ENCODE results near the gene SMIM41.

The SMIM41 gene

GRCh38 chr12:52063082-52063924 is 16.2 kb upstream of the SMIM41 start:
- no peak for DNase-seq (ENCODE audit: low read depth)

- no peak for DNase-seq (ENCODE audit: low read depth)
These were observed 15.4 kb upstream of the SMIM41 start for GRCh38 chr12:52063981-52064649.

DNA sequence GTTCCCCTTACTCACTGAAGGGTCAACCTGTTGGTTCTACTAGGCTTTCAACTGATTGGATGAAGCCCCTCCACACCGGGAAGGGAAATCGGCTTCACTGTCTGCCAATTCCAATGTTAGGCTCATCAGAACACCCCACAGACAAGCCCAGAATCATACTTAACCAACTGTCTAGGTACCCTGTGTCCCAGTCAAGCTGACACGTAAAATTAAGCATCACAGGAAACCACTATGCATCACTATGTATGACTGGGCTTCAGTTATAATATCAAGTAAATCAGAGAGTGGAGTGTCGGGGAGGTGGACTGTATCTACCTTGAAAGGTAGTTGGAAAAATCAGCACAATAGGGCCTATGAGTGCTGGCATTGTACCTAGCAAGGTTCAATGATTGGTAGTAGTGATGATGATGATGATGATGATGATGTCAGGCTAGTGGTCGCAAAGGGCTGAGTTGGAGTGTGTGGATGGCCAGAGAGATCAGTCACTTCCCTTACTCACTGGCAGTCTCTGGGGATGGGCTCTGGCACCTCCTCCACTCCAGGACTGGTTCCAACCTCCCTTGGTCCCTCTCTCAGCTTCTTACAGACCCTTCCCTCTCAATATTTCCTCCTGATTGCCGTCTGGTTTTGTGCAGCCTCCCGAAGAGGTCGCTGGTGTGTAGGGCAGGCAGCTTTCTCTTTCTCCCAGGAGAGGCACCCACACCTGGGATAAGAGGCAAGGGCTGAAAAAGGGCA is 13.0 kb upstream of the SMIM41 start:
- DNase-seq (ENCODE audit: low read depth), result no peak

DNA sequence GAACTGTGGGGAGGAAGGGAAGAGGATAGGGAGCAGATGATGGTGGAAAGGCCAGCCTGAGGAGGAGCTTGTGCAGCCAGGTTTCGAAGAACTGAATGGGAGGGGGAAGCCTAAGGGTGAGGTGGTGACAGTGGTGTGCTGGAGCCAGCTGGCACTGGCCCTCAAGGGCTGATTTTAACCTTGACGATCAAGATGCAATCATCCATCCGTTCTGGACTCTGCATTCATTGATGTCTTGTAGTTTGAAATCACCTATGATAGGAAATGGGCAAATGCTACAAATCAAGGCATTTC is 12.5 kb upstream of the SMIM41 start:
- no peak for DNase-seq (ENCODE audit: low read depth)

DNA sequence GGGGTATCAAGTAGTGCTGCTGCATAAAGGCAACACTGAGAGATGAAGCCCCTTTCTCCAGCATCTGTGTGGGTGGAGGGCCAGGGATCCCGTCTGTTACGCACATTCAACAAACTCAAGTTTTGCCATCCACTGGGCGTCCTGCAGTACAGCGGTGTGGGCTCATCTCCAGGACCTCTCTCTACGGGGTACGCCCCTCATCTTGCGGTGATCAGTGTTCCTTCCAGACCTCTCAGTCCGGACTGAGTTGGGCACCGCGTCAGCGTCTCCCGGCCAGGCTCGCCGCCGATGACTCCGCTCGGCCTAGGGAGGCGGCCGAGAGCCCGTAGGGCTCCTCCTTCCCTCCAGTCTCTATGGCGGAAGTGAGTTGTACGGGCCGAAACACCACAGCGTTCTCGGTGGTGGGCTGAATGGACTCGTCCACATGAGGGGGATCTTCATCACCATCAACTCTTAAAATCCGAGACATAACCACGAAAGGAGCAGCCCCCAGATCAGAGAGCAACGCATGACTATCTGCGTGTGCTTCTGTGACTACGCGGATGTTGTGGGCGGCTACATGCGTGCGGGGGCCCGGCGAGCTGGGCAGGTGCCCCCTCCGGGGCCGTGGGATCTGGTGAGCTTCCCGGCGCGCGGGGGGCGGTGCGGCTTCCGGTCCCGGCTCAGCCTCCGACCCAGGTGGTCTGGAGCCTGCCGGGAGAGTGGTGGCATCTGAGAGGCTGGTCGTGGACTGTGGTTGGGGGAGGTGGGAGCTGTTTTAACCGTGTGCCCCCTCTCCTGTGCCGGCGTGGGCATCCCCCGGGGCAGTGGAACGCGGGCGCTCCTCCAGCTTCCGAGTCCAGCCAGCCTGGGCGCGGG is 9.9 kb upstream of the SMIM41 start, which contains the start of gene ATG101:
TSS of gene ATG101 (plus strand) at position 652 of the 858 bp plus-strand sequence. CDS start 3,673 bp downstream, outside the sequence.
- peak; percentile 78 for DNase-seq (ENCODE audit: low read depth)

DNA sequence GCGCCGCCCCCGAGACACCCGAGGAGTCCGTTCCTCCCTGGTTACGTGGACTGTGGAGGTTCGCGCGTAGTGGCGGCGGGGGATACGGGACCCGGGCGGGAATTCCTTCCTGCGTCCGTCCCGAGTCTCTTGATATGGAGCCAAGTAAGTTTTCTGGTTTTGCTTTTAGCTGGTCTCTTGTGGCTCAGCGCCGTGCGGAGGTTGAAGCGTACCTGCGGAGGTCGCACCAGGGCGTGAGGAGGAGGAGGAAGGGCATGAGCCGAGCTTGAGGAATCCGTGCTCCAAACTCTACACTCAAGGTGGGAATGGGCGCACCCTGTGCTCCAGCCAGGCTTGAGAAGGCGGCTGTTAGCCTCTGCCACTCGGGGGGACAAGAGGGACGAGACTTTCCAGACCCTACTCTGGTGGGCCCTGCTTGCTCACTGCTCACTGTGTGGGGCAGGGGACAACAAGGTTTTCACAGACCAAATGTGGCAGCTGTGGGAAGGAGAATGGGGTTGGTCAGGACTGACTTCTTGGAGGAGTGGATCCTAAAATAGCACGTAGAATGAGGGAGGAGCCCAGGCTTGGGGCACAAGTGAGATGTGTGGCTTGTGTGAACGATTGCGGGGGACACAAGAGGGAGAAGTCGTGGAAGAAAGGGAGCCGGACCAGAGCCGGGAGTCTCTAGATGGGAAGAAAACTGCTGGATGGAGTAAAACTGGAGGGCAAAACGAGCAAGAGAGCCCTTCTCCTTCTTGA is 9.1 kb upstream of the SMIM41 start:
- no peak for DNase-seq (ENCODE audit: low read depth)

- DNase-seq (ENCODE audit: low read depth), result no peak
These were observed 5.7 kb upstream of the SMIM41 start for GRCh38 chr12:52073531-52074381.

GRCh38 chr12:52074971-52075724 is 4.4 kb upstream of the SMIM41 start:
- DNase-seq (ENCODE audit: low read depth), result no peak

- DNase-seq (ENCODE audit: low read depth), result no peak
These were observed 2.7 kb upstream of the SMIM41 start for GRCh38 chr12:52076811-52077210.

- DNase-seq (ENCODE audit: low read depth), result no peak
These were observed 1.2 kb upstream of the SMIM41 start for GRCh38 chr12:52078276-52078675.

GRCh38 chr12:52080403-52081251 is 1.1 kb downstream of the SMIM41 start:
- DNase-seq (ENCODE audit: low read depth), result no peak

DNA sequence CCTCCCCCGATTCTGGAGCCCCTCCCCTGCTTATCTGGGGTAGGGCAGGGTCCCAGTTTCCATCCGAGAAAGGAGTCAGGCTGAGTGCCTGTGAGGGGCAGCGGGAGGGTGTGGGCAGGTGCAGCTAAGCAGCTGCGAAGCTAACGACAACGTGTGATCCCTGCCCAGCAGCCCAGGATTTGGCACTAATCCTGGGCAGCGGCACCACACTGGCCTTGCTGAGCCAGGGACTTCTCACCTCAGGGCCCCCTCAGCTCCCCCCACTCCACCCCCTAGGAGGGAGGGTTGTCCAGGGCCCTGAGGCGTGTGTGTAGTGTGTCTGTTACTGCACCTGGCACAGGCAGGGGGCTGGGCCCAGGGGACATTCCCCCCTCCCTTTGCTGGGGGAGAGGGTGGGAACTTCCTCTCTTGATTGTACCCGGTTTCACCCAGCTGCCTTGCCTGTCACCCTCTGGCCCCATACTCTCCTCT is 1.8 kb downstream of the SMIM41 start:
- no peak for DNase-seq (ENCODE audit: low read depth)

DNA sequence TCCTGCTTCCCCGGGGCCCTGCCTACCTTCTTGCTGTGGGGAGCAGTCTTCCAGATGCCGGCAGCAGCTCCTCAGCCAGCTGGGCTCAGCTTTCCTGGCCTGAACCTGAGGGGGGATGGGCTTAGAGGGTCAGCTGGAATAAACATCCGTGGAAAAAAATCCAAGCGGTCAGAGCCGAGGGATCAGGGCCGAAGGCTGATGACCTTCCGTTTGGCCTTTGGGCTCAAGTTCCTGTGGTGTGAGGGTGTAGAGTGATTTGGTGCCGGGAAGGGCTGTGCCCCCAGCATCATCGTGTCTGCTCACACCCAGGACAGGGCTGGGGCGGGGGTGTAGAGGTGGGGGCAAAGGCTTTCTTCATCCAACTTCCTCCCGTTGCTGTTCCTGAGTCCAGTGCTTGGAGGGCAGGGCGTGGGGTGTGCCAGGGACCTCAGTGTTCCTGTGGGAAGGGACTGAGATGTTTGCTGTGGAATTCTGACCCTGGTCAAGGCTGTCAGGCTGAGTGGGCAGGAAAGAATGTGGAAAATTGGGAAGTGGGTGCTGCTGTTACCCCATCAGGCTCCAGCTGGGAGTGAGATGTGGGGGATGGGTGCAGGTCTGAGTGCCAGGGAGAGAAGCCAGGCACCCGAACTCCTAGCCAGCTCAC is 2.6 kb downstream of the SMIM41 start:
- no peak for DNase-seq (ENCODE audit: low read depth)

- no peak for DNase-seq (ENCODE audit: low read depth)
These were observed 3.1 kb downstream of the SMIM41 start for GRCh38 chr12:52082669-52082987.

GRCh38 chr12:52082988-52083637 is 3.6 kb downstream of the SMIM41 start:
- DNase-seq (ENCODE audit: low read depth), result peak; percentile 39

- no peak for DNase-seq (ENCODE audit: low read depth)
These were observed 4.1 kb downstream of the SMIM41 start for GRCh38 chr12:52083638-52083996.

DNA sequence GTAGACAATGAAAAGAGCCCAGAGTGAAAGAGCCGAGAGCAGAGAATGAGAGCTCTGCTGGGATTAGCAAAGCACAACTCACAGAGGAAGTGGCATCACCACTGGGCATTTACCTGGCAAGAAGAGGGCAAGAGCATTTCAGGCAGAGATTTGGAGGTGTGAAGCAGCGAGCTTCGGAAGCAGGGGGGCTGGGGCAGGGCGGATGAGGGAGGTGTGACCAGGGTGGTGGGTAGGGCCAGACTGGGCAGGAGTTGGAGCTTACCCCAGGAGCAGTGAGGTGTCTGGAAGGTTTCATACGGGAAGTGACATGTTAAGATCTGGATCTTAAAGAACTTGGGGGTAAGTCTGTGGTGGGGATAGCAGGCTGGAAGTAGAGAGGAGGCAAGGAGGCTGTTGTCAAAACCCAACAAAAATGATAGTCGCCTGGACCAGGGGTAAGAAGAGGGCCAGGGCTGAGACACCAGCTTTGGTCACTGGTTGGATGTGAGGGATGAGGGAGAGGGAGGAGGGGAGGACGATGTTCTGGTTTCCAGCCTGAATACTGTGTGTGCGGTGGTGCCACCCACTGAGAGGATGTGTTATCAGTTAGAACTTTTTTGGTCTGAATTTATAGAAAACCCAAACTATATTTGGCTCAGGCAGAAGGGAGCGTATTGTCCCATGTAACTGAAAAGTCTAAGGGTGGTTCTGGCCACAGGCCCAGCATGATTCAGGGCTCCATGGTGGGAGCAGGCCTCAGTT is 5.2 kb downstream of the SMIM41 start:
- DNase-seq (ENCODE audit: low read depth), result no peak

Measured in stimulated activated CD8-positive, alpha-beta memory T cell treated with anti-CD3 and anti-CD28 coated beads, Interleukin-4, amount 100 ng/mL, for 24 hours (primary cell).